COLO668 (cell line): ENCODE measurements around the gene UBE2L5.

ENCODE experiments used
- DNase-seq: peaks from one replicate; lab custom pipeline; 2025; ENCODE audit not compliant: unreplicated experiment; lab: John Stamatoyannopoulos, UW

Gene UBE2L5

DNA sequence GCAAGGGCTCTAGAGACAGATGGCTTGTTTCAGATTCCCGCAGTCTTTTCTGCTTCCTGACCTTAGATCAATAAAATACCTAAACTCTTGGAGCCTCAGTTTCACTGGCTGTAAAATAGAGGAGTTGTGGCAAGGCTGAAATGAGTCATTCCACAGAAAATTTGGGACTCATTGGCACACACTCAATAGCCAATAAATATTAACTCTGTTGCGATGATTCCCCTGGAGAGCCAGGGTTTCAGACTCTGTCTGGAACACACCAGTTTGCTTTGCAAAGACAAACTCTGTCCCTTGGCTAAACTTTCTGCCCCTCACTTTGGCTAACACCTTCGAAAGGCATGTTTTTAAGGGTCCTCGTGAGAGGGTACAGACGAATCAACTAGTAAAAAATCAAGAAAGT lies 18.1 kb upstream of the UBE2L5 start:
- no peak for DNase-seq

DNA sequence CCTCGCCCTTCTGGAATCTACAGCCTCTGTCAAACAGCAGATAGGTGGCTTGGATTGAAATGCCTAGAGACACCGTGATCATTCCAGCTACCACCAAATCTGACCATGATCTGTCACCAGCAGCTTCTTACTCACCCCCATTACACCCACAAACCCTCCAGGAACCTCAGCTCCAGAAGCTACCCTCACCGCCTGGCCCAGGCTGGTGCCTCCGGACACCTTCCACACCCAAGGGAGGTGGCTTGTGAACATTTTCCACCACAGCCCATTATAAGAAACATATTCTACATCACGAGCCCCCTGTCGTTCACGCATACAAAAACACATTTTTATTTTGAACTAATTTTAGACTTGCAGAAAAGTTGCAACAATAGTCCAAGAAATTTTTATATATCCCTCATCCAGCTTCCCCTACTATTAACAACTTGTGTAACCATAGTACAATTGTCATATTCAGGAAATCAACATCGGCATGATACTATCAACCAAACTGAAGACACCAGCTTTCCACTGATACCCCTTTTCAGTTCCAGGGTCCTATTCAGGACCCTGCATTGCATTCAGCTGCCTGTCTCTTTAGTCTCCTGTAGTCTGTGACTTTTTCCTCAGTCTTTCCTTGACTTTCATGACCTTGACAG lies 15.4 kb upstream of the UBE2L5 start:
- no peak for DNase-seq

DNA sequence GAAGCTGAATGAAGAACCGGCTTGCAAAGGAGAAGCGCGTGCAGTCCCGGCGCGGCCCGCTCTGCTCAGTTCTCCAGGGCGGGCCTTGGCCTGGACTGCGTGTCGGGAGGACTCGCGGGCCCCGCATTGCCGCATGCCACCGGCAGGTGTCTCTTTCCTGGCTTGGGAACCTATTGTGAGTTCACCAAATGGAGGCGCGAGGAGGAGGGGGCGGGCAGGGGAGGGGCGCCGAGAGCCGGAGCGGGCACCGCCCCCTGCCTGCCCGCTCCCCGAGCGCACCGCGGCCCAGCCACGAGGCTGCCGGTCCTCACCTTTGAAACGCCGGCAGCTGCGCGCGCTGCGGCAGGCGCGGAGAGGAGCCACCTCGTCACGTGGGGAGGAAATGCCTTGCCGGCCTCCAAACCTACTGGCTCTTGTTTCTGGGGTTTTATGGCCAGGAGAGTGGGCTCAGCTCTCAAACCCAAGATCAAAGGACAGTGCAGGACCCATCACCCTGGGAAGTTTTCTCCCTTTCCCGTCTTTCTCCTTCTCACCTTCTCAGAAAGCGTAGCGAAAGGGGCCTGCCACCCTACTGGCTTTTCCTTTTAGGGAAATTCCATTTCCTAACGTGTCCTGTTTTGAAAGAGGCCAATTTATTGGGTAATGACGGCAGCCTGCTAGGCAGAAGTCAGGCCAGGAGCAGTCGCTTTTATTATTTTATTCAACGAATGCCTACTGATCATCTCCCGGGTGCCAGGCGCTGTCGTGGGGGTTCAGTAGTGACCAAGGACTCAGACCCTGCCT lies 13.8 kb upstream of the UBE2L5 start:
- peak; percentile 98 for DNase-seq

DNA sequence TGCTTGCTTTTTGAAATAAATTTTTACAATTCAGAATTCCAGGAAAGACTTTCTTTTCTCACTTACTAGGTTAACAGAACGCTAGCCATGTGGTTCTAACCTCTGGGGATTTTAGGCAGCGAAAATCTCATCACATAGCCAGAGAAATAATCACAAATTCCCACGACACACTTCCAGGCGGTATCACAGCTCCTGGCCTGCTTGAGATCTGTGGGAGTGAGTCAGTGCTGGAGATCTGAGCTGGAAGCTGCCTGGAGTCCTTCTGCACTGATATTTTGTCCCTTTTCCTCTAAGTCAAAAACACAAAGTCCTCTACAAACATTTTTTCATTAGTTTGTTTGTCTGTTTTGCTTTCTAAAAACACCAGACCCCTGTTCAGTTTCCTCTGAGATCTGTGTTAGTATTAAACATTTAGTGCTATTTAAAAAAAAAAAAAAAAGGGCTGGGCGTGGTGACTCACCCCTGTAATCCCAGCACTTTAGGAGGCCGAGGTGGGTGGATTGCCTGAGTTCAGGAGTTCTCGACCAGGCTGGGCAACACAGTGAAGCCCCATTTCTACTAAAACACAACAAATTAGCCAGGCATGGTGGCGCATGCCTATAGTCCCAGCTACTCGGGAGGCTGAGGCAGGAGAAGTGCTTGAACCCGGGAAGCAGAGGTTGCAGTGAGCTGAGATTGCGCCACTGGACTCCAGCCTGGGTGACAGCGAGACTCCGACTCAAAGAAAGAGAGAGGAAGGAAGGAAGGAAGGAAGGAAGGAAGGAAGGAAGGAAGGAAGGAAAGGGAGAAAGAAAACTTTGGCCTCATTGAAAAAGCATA lies 12.2 kb upstream of the UBE2L5 start:
- no peak for DNase-seq

DNA sequence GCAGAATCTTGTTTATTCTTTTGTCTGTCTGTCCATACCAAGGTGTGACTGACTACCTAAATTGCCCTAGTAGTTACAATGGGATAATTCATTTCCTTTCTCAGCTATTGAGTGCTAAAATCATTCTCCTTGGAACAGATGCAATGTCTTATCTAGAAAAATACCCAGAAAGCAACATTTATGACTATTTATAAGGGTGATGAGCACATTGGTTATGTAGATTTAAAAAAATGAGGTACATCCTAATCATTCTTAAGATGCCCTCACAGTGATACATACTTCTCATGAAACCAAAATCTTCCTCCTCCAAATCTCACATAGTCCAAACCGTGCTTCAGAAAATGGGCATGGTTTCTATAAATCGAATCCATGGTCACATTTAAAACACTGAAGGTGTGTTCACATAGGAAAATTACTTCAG lies 11.6 kb upstream of the UBE2L5 start:
- DNase-seq, result no peak

DNA sequence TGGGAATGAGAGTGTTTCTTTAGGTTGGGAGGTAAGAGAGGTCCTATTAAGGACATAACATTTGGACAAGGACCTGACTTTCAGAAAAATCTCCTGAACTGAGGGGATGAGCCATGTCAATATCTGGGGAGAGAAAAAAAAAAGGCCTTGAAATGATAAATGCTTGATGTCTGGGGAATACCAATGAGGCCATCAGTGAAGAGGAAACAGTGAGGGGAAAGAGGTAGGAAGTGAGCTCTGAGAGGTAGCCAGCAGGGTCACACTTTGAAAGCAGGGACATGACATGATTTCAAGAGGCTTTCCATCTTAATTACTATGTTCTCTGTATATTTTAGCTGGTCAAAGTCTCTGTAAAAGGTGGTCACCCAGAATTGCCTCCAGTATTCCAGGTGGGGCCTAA lies 9.9 kb upstream of the UBE2L5 start:
- no peak for DNase-seq

DNA sequence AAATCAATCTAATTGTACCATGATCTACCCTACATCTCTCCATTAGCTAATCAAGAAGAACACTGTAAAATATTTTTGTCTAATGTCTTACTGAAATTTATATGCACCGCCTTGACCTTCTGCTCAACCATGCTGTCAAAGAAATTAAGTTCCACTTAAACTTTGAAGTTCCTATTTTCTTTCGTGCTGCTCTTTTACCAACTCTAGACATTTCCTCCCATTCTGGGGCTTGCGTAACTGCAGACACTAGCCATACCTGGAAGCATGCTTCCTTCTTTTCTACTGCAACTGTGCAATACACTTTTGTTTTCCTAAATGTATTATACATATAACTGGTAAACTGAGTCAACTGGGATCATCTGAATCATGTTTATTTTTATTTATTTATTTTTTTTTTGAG lies 8.5 kb upstream of the UBE2L5 start:
- no peak for DNase-seq

DNA sequence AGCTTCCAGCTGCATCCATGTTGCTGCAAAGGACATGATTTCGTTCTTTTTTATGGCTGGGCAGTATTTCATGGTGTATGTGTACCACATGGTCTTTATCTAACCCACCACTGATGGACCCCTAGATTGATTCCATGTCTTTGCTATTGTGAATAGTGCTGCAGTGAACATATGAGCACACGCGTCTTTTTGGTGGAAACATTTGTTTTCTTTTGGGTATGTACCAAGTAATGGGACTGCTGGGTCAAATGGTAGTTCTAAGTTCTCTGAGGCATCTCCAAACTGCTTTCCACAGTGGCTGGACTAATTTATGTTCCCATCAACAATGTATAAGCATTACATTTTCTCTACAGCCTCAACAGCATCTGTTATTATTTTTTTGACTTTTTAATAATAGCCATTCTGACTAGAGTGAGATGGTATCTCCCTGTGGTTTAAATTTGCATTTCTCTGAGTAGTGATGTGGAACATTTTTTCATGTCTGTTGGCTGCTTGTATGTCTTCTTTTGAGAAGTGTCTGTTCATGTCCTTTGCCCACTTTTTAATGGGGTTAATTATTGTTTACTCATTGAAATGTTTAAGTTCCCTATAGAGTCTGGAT lies 6.8 kb upstream of the UBE2L5 start:
- DNase-seq, result no peak

DNA sequence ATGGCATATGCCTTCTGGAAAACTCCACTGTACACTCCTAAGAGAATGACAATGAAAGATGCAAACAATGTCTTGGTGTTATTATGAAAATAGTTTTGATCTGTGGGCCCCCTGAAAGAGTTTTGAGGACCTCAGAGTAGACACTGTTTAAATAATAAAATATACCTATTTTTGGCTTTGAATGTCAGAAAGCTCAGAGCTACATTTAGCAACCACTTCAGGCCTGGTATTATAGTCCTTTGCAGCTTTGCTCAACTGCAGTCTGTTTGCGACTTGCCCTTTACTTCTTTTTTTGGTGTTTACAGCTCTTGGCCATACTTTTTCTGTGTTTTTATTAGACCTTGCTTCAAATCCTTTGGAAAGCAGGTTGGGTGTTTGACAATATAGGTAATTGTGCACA lies 5.8 kb upstream of the UBE2L5 start:
- DNase-seq, result no peak

DNA sequence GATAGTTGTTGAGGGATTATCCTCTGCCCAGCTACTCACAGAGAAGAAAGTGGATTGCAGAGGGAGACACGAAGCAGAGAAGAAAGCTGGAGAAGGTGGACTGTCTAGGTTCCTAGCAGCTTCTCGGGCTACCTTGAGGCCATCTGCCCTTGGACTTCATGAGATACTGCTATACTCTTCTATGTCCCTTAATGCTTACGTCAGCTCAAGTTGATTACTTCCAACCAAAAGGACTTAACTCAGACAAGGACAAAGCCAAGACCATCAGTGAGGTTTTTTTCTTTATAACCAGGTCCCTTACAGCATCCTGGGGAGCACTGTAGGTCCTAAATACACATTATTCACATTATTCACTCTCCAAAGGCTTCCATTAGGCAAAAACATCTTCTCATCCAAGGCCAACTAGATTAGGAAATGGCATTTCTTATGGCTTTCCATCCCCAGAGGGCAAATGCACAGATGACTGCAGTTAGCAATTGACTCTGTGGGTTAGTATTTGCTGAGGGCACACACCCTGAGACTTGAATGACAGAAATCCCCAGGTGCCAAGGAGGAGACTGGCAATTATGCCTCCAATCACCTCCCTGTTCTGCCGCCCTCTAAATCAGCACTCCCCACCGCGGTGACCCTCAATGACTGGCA lies 4.1 kb upstream of the UBE2L5 start:
- DNase-seq, result no peak

DNA sequence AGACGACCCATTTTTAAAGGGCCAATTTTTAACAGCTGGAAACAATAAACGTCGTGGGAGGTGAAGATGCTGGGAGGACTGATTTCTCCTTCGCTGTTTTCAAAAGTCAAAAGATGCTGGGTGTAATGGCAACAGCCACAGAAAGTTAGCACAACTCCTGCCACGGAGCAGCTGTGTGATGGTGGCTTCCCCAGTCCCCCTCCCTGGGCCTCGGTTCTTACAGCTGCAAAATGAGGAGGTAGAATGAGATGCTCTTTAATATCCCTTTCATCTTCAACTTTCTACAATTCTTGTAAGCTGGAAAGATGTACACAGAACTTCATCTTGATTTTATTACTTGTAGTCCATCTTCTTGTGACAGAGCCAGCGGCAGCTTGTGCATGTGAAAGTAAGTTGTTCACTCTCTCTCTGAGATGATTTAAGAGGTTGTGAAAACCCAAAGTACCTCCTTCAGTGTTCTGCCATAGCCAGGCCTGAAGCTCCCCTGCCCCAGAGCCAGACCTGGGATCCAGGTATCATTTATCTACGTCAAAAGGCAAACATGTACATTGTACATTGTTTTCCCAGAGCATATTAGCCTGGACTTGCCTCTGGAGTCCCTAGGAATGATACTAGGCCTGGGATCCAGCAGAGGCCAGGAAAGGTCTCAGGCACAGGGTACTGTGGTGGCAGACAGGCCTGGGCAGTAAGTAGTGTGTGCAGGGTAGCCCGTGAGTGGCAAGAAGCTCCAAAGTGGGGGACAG lies 3.4 kb upstream of the UBE2L5 start:
- no peak for DNase-seq

DNA sequence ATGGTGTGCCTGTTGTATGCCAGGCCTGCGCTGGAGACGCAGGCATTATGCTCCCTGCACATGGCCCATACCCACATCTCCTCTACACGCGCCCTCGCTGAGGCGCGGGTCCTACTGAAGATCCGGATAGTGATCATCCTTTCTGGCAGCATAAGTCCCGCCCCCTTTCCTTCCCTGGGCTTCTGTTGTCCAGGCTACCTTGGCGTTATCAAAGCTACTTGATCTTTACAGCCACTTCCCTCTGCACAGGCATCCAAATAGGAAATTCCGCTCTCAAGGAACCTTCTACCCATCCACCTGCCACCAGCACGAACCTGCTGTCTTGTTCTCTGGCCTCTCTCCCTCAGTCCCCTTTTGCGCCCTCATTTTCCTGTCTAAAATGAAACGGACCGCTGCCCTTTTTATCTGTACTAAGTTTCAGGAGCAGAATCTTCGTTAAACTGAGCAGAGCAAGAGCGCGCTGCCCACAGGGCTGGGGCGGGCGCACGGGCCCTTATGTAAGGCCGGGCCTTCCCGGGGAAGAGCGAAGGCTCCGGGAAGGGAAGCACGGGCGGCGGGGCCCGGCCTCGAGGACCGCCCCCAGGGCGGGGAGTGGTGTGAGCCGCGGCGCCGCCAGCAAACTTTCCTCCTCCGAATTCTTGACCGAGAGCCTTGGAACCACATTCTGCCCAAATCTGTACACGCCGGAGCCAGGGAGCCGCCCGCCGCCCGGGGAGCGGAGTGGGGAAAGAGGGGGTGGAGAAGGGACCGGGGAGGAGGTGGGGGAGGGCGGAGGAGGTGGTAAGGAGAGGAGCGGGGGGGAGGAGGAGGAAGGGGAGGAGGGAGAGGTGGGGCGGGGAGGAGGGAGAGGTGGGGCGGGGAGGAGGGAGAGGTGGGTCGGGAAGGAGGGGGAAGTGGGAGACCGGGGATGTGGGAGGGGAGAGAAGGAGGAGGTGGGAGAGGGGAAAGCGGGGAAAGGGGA lies 920 bp upstream of the UBE2L5 start:
- peak; percentile 63 for DNase-seq

DNA sequence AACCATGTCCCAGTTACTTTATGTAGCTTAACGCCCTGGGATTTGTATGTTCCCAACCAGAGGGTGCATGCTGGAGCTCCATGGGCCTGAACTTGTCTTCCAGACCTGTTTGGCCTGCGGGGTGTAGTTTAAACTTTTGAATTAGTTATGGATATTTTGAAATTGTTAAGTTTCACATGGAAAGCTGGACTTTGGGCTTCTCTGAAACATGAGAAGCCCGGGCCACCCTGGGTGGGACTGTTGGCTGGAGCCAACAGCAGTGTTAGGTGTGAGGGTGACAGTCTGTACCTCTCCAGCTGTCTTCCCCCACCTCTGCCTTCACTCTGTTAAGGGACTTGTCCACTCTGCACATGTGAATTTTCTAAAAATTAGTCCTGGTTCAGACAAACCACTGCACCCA lies 1.6 kb downstream of the UBE2L5 start:
- DNase-seq, result no peak

DNA sequence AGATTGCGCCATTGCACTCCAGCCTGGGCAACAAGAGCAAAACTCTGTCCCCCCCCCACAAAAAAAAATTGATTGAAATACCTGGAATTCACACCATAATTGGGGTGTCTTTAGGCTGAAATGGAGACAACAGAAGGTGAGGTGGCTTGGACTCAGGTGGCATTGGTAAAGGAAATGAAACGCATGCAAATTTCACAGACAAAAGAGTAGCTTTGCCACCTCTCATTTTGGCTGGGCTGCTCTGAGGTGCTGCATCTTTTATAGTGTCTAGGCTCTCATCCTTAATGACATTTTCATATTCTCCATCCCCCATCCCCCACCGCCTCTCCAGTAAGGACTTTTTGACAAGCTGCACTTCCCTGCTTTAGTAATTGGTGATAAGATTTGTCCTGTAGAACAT lies 6.9 kb downstream of the UBE2L5 start:
- no peak for DNase-seq

DNA sequence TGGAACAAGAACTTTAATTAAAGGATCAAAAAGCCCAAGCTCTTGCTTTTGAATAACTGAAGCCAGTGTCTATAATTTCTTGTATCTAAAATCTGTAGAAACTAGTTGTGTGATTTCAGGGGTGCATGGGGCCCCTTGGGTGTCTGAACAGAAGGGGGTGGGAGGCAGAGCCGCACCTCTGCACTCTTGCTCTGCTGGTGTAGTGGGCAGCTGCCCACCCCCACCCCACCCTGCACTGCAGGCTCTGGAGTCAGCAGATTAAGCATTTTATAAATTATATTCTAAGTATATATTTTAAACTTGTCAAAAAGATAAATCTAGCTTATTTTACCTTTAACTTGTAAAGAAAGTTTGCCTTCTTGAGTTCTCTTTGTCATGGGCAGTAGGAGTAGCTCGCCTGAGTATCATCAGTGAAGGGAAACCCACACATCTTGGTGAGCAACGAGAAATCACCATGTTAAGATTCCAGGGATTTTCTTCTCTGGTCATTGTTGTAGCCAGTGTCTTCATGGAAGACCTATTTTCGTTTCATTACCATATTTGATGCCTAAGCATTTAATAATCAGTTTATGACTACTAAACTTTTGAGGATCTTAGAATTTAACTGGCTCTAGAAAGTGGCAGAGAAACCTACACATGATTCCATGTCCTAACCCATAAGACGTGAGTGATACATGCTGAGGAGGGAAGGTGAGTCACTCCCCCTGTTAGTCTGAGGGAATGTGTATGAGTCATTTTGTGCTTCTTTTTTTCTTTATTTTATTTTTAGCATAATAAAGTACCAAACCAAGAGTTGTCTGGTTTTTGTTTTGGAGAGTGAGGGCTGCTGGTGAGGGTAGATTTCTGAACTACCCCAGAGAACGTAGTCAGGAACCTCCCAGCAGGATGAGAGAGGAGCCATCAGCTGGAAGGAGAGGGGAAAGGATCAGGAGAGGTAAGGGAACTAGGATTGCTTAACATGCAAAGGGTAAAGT lies 7.7 kb downstream of the UBE2L5 start:
- DNase-seq, result no peak

DNA sequence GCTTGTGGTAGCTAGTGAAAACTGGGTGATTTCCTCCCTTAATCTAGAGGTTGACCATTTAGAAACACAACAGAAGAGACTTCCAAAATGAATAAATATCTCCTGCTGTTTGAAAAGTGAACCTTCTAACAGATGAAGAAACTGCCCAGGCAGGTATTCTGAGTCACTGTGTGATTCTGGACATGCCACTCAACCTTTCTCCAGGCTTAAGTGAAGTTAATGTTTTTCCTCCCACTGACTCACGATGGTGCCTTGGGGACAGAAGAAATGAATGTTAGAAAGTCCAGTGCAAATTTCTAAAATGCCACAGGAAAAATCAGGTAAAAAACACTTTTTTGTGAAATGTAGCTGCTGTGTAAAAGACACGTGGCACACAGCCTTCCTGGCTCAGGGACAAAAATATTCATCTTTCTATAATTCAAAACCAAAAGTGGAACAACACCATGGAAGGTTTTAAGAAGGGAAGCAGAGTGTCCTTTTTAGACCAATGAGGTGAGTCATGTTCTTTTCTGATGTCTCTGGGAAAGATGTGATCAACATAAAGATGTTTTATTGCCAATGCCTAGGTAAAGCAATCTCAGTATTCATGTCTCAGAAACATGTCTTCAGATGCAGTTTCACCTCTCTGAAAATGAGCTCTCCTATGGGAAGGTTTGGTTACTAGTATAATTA lies 9.1 kb downstream of the UBE2L5 start:
- no peak for DNase-seq

DNA sequence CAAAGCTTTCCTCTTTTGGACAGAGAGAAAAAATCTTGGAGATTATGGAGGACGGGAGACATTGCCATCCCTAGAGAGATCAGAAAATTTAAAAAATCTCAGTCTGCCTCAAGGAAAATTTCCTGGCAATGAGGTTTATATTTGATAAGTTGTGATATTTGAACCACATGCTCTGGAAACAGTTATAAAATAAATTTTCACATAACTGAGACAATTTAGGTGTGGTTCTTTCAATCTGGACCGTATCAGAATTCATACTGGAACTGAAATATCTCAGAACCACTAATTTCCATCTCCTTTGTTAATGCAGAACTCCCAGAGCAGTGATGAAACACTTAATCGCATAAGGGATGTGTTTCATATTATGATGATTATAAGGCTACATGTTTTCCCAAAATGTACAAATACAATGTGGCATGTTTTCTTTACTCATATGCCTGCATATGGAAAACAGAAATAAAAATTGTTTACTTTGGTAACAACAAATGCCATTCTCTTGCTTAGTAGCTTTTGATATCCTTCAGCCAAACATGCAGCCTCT lies 13.7 kb downstream of the UBE2L5 start:
- DNase-seq, result no peak
